Loucy (cell line): ENCODE data around the gene KDM3A.
A peak's percentile ranks its signal among the peaks of the same experiment; 100 is the strongest.

ENCODE experiments used
- H2AFZ ChIP-seq: fragments of 200-600 bp; sonication (generic); 2 replicates; pipeline ENCODE4 v1.6.0; 2016; ENCODE audit warnings: antibody characterized with exemption, mild to moderate bottlenecking, low read length, moderate library complexity
- H3F3A ChIP-seq: fragments of 200-600 bp; 2 replicates; pipeline ENCODE4 v1.6.0; 2016; ENCODE audit warnings: antibody characterized with exemption, low read depth, mild to moderate bottlenecking
- H3K27me3 ChIP-seq: fragments of 200-600 bp; sonication (generic); 2 replicates; pipeline ENCODE4 v1.6.1; 2014; ENCODE audit warnings: low read length, mild to moderate bottlenecking; ENCODE audit not compliant: insufficient read depth, poor library complexity, severe bottlenecking
- H3K36me3 ChIP-seq: fragments of 200-600 bp; sonication (generic); 2 replicates; pipeline ENCODE4 v1.6.1; 2016; ENCODE audit warnings: low read length; ENCODE audit not compliant: insufficient read depth
- H3K4me1 ChIP-seq: fragments of 200-600 bp; sonication (generic); 2 replicates; pipeline ENCODE4 v1.5.1; 2014; ENCODE audit warnings: low read length, mild to moderate bottlenecking; ENCODE audit not compliant: insufficient read depth, poor library complexity, severe bottlenecking
- H3K4me2 ChIP-seq: fragments of 200-600 bp; sonication (generic); 2 replicates; pipeline ENCODE4 v1.6.0; 2014; ENCODE audit warnings: antibody characterized with exemption, low read length, low read depth, mild to moderate bottlenecking; ENCODE audit not compliant: poor library complexity, severe bottlenecking
- H3K4me3 ChIP-seq: fragments of 200-600 bp; sonication (generic); 2 replicates; pipeline ENCODE4 v1.5.1; 2014; ENCODE audit warnings: low read length, mild to moderate bottlenecking, mixed read lengths; ENCODE audit not compliant: poor library complexity, severe bottlenecking
- H3K79me2 ChIP-seq: fragments of 200-600 bp; sonication (generic); 2 replicates; pipeline ENCODE4 v1.6.1; 2014; ENCODE audit warnings: low read length; ENCODE audit not compliant: insufficient read depth
- H3K9ac ChIP-seq: fragments of 200-600 bp; sonication (generic); 2 replicates; pipeline ENCODE4 v1.6.0; 2014; ENCODE audit warnings: mild to moderate bottlenecking, low read depth, low read length, moderate library complexity; ENCODE audit not compliant: poor library complexity, severe bottlenecking
- H3K9me2 ChIP-seq: fragments of 200-600 bp; sonication (generic); replicated peaks from 2 replicates; pipeline ENCODE4 v1.6.1; 2016; ENCODE audit warnings: low read depth, low read length, mixed read lengths
- H3K9me3 ChIP-seq: fragments of 200-600 bp; sonication (generic); 2 replicates; pipeline ENCODE4 v1.6.1; 2014; ENCODE audit warnings: mild to moderate bottlenecking, antibody characterized with exemption, low read length, low read depth; ENCODE audit not compliant: insufficient read depth
- H4K20me1 ChIP-seq: fragments of 200-600 bp; sonication (generic); 2 replicates; pipeline ENCODE4 v1.6.0; 2014; ENCODE audit warnings: antibody characterized with exemption, low read length, mild to moderate bottlenecking; ENCODE audit not compliant: insufficient read depth, poor library complexity, severe bottlenecking
- EZH2phosphoT487 ChIP-seq: fragments of 200-600 bp; IDR thresholded peaks from 2 replicates; pipeline ENCODE4 v1.6.1; 2018; ENCODE audit warnings: antibody characterized with exemption, mild to moderate bottlenecking, moderate library complexity, borderline replicate concordance
- TF ChIP-seq, protein P1 (sequence below): fragments of 200-600 bp; sonication (generic); conservative IDR thresholded peaks from 2 replicates; pipeline ENCODE4 v1.5.1; 2014; ENCODE audit warnings: mild to moderate bottlenecking, antibody characterized with exemption, low read length

The KDM3A gene

DNA sequence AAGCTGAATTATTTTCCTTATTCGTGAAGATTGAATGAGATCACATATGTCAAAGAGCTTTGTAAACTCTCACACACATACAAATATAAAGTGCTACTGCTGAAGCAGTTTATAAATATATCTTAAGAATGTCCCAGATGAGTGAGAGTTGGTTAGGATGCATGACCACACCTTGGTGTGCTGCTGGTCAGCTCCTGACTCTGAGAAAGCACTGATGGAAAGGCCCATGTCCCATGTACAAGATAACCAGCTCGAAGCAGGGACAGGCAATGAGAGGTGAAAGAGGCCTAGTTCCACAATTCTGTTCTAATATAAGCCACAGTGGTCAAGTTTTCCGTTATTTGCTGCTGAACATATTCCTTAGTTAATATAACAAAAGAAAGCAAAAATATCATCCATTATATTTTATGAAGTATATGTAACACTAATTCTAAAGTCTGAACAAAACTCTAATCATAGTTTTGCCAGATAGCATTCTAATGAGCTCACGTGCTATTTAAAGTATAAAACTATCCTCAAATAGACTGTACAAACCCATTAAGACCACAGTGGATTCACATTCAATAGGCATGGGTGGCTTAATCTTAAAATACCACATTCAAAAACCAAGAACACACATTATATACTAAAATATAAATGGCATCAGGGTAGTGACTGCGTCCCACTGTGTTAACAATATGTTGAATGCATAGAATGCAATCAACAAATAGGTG, 72.9 kb downstream of the KDM3A start:
- Histone ChIP-seq H3K9ac (no peak overlapping the region), H3K79me2 (no peaks in the 10 kb centered on the region), H3K4me2 (no peak overlapping the region), H3K36me3 (peaks cover 12% of the 10 kb centered on the region; the same call in 1 of the 2 replicates), H3K9me3 (no peaks in the 10 kb centered on the region), H3K9me2 (no peaks in the 10 kb centered on the region), H3K4me1 (no peaks in the 10 kb centered on the region), H3F3A (no peaks in the 10 kb centered on the region), H3K4me3 (no peak overlapping the region), H4K20me1 (no peaks in the 10 kb centered on the region), H3K27me3 (no peaks in the 10 kb centered on the region), H2AFZ (no peak overlapping the region)
- no peak for TF ChIP-seq EZH2phosphoT487
- TF ChIP-seq, protein P1, sequence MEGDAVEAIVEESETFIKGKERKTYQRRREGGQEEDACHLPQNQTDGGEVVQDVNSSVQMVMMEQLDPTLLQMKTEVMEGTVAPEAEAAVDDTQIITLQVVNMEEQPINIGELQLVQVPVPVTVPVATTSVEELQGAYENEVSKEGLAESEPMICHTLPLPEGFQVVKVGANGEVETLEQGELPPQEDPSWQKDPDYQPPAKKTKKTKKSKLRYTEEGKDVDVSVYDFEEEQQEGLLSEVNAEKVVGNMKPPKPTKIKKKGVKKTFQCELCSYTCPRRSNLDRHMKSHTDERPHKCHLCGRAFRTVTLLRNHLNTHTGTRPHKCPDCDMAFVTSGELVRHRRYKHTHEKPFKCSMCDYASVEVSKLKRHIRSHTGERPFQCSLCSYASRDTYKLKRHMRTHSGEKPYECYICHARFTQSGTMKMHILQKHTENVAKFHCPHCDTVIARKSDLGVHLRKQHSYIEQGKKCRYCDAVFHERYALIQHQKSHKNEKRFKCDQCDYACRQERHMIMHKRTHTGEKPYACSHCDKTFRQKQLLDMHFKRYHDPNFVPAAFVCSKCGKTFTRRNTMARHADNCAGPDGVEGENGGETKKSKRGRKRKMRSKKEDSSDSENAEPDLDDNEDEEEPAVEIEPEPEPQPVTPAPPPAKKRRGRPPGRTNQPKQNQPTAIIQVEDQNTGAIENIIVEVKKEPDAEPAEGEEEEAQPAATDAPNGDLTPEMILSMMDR = no peak

DNA sequence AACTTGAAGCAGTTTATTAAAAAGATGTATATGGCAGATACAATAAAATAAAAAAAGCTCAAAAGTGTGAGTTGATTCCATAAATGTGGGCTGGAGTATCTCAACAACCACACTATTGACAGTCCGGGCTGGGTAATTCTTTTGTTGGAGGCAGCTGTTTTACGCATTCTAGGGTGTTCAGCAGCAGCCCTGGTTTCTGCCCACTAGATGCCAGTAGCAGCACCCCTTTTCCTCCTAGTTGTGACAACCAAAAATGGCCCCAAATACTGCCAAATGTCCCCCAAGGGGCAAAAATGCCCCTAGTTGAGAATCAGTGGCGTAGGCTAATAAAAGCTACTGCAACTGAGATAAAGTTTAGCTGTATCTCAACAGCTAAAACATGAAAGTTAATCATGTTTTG, 77.3 kb downstream of the KDM3A start:
- Histone ChIP-seq H3K9me2 (no peaks in the 10 kb centered on the region), H3K36me3 (peaks cover 9% of the 10 kb centered on the region; the same call in 1 of the 2 replicates), H3F3A (no peaks in the 10 kb centered on the region), H3K9me3 (peaks cover 11% of the 10 kb centered on the region; the same call in 1 of the 2 replicates), H4K20me1 (no peaks in the 10 kb centered on the region), H3K4me1 (no peaks in the 10 kb centered on the region), H3K9ac (no peak overlapping the region), H3K4me3 (no peak overlapping the region), H3K79me2 (no peaks in the 10 kb centered on the region), H3K27me3 (no peaks in the 10 kb centered on the region), H2AFZ (no peak overlapping the region), H3K4me2 (no peak overlapping the region)
- TF ChIP-seq EZH2phosphoT487 = no peak
- TF ChIP-seq, protein P1 = peak; percentile 69

DNA sequence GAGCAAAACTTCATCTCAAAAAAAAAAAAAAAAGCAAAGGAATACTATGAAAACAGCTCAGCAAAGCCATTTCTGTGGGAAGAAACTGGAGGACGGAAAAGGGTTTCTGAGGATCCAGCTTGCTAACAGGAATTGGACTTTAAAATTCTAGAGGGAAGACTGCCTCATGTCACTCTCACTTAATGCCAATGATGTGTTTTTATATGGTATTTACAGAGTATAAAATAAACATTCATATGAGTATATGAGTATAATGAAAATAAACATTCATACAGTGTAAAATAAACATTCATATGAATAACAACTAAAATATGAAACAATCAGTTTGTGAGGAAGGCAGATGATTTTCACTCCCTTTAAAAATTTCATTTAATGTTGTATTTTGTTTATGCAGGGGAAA, 78.2 kb downstream of the KDM3A start:
- Histone ChIP-seq H3K27me3 (no peaks in the 10 kb centered on the region), H3K9me2 (no peaks in the 10 kb centered on the region), H3F3A (no peaks in the 10 kb centered on the region), H3K4me2 (no peak overlapping the region), H3K4me3 (no peak overlapping the region), H4K20me1 (no peaks in the 10 kb centered on the region), H3K9me3 (peaks cover 11% of the 10 kb centered on the region; the same call in 1 of the 2 replicates), H3K9ac (no peak overlapping the region), H3K79me2 (no peaks in the 10 kb centered on the region), H3K36me3 (peaks cover 9% of the 10 kb centered on the region; the same call in 1 of the 2 replicates), H3K4me1 (no peaks in the 10 kb centered on the region), H2AFZ (no peak overlapping the region)
- no peak for TF ChIP-seq EZH2phosphoT487
- TF ChIP-seq, protein P1 = no peak
